GM21367 (cell line): ENCODE data around the gene AIPL1.

ENCODE experiments used
- ATAC-seq: cut with Tn5 transposase; IDR thresholded peaks from one replicate; pipeline ENCODE4 v1.9.1; 2021; ENCODE audit not compliant: unreplicated experiment

AIPL1 gene

DNA sequence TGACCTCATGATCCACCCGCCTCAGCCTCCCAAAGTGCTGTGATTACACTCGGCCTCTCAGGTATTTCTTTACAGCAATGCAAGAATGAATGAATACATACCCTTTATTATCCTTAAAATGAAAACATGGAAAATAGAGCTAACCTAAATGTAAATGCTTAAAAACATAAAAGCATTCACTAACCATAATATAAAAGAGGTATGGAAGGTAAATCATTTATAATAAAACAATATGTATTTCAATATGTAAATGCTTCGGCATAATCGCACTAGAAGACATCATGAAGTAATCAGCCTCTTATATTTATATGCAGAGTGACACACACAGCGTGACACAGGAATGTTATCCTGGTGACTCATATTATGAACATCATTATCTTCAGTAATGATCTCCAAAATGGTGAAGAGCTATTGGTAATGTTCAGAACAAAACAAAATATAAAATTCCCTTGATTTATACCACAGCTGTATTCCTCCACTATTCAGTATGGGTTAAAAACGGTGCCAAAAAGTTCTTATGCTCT is 53.9 kb downstream of the AIPL1 start:
- ATAC-seq, result no peak

DNA sequence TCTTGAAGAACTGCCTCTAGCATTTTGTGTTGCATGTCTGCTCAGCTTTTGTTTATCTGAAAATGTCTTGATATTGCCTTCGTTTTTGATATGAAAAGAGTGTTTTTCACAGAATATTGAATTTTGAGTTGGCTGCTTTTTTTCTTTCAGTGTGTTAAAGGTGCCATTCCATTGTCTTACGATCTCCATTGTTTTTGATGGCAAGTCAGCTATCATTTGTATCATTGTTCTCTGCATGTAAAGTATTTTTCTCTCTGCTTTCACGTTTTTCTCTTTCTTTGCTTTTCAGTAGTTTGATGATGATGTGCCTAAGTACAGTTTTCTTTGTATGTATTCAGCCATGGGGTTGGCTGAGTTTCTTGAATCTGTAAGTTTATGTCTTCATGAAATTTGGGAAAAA is 57.0 kb downstream of the AIPL1 start:
- ATAC-seq, result no peak

DNA sequence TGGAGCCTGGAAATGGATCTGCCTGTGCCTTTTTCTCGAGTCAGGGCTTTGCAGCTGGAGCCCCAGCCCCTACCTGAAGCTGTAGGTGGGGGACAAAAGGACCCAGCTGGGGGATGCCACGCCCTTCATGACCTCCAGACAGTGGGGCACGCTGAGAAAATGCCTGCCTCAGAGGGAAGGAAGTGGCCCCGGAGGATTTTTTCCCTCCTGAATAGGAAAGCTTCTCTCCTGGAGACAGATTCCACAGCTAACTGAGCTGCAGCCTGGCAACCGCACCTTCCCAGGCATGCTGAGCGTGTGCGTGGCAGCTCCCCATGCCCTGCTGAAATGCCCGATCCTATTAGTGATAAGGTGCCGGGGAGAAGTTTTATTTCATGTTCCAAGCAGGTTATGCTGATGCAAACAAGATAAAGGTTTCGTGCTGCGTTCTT is 58.0 kb downstream of the AIPL1 start:
- no peak for ATAC-seq

DNA sequence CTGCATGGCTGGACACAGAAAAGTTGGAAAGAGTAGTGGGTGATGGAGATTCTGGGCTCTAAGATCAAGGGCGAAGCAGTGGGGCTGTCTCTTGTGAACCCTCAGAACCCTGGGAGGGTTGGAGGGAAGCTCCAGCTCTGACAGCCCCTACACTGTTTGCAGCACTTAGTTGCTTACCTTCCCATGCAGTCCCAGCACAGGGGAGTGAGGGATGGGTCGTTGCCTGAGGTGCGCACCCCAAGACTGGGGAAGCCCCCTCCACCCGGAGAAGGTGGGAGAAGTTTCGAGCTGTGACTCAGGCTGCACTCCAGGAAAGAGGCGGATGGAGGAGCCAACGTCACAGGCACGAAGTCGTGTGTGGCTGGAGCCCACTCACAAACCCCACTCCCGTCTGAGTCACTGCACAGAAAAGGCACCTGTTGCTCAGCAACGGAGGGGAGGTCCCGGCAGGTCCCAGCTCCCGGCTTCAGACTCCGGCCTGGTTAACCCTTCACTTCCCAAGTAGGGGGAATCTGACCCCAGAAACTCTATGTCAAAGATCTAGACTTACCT is 60.1 kb downstream of the AIPL1 start:
- no peak for ATAC-seq

DNA sequence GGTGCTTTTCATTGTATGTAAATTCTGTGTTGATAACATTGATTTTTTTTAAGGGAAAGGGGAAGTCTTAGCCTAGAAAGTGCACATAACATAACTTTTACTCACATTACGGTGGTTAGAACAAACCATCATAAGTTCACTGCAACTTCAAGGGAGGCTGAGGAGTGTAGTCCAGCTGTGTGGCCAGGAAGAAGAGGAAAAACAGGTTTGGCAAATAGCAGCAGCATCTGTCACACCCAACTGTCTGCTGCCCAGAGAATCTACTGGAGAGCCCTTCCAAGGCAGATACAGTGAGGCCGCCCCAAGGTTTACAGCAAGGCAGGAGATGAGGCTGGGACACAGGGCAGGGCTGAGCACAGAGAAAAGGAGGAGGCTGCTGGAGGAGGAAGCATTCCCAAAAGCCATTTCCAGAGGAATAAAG is 60.6 kb downstream of the AIPL1 start:
- ATAC-seq, result no peak
